GM21529 (cell line): ENCODE measurements around the gene MAGEB6B.
"Not testable (repeated sequence)": the region's sequence is repeated elsewhere in the genome, so short reads cannot be mapped to it uniquely, and the experiment has no call there.

Experiments used
- ATAC-seq: cut with Tn5 transposase; IDR thresholded peaks from one replicate; pipeline ENCODE4 v1.9.1; 2021; ENCODE audit not compliant: unreplicated experiment

MAGEB6B gene, protein sequence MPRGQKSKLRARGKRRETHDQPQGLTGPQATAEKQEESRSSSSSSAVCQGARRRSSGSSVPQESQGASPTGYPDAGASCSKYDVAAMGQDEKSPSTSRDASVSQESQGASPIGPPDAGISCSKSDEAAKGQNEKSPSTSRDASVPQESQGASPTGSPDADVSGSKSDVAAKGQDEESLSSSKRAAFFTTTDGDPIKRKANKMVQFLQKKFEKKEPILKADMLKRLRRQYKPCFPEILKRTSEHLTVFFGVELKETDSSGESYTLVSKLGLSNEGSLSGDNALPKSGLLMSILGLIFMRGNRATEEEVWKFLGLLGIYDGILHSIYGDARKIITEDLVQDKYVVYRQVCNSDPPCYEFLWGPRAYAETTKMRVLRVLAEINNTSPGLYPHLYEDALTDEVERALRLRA

DNA sequence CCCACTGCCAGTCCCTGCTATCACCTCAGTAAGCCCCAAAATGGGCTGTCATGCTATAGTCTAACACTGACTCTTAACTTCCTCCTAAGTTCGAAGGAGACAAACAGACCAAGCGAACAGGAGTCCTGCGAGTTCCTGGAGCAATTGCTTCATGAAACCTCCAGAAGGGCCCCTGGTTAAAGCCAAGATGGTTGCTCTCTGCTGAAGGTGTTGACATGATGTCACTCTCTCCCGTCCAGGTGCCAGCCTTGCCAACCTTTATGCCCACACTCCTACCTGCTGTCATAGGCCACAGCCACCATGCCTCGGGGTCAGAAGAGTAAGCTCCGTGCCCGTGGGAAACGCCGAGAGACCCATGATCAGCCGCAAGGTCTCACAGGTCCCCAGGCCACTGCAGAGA is at the start of gene MAGEB6B:
MAGEB6B (plus strand) TSS at position 301 of the 400 bp plus-strand sequence; CDS start at position 301, 0 bp downstream.
- ATAC-seq = no peak

DNA sequence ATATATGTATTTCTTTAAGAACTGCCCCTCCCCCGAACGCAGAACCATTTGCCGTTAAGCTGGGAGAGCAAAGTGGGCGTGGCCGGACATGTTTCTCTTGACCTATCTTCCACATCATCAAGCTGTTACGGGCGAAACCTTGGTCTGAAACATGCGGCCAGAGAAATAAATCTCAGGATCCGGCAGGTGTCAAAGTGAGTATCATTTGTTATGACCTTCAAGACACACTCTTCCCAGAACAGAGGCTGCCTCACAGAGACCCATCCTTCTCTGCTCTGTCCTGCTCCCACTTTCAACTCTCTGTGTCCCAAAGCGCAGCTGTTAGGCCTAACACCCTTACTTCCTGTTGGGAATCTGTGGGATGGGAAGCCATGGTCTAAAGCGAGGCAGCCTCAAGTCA is 22.1 kb upstream of the MAGEB6B start, which contains the start of gene MAGEB18:
MAGEB18 (plus strand) TSS at position 70 of the 400 bp plus-strand sequence. CDS start 643 bp downstream, outside the sequence.
- no peak for ATAC-seq

- no peak for ATAC-seq
These were observed 14.4 kb upstream of the MAGEB6B start for GRCh38 chrX:26146024-26146423.

GRCh38 chrX:26192204-26192603 is 31.8 kb downstream of the MAGEB6B start, which contains the start of gene MAGEB6:
Gene MAGEB6 (plus strand): TSS chrX:26192440. CDS start chrX:26193847, 1,407 bp downstream.
- no peak for ATAC-seq

DNA sequence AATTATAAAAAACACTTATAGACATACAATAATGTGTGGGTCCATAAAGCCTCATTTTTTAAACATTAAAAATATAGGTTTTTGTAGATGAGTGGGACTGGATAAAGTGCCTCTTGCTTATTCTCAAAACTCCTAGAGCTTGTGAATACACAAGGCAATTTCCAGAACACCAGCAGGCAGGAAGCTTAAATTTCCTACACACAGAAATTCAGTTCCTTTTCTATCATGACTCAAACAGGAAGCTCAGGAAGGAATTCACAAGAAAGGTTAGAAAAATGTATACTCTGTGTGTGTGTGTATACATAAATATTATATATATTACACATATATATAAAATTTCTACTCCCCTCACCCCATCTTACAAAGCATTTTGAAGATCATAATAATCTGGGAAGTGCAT is 43.2 kb downstream of the MAGEB6B start:
- no peak for ATAC-seq

GRCh38 chrX:26204717-26205116 is 44.3 kb downstream of the MAGEB6B start:
- not testable (repeated sequence) for ATAC-seq

GRCh38 chrX:26208012-26208411 is 47.6 kb downstream of the MAGEB6B start:
- ATAC-seq = no peak
